NAMALWA (cell line): ENCODE data around the gene ARHGEF40.

Source experiments
- DNase-seq: peaks from one replicate; pipeline ENCODE4 v3.0.0-alpha.2; 2015; ENCODE audit warnings: low spot score

ARHGEF40 gene

DNA sequence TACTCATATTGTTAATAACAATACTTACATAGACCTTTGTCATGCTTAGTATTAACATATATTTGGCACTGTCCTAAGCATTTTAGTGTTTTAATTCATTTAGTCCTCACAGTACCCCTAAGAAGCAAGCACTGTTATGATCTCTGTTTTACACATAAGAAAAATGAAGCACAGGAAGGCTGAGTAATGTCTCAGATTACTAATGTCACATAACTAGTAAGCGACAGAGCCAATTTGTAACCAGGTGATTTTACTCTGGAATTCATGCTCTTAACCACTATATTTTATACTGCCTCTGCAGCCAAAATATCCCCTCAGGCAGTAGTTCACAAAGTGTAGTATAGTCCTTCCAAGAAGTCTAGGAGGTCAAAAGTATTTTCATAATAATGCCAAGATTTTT lies 51.0 kb downstream of the ARHGEF40 start:
- no peak for DNase-seq

DNA sequence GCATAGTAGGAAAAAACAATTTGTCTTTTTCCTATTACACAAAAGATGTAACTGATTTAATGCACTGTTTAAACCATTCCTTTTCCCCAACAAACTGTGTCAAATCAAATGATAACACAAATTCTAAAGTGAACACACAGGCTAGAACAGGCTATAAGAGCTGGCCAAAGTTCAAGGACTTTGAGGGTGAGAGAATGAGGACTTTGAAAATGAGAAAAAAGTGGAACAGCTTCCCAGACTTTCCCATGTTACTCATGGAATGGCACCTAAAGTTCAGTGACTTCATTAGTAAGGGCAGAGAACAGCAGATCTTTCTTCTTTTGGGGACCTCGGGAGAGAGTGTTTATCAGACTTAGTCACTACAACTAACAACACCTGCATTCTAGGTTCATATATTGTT lies 53.3 kb downstream of the ARHGEF40 start:
- DNase-seq: no peak

GRCh38 chr14:21133901-21134300 lies 63.8 kb downstream of the ARHGEF40 start:
- no peak for DNase-seq

DNA sequence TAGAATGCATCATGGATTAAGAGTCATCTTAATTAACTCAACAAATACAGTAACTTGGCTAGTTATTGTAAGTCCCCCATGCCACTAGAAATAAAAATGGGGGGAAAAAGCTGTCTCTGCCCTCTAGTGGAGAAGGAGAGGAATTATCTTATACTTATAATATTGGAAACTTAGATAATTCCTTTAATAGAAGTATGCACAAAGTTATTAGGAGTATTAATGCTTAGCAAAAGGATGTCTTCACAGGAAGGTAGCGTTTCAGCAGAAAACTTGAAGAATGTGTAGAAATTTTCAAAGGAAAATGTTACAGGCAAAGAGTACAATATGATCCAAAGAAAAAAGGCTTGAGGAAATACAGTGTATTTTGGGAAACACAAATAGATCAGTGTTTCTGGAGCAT lies 65.9 kb downstream of the ARHGEF40 start:
- peak; percentile 46 for DNase-seq
